ENCODE results near the gene ABTB2.

GRCh38 chr11:34329876-34330275 is 27.9 kb downstream of the ABTB2 start:
- TF ChIP-seq ZNF565 (CRISPR knock-in tag; conservative IDR thresholded peaks at IDR 0.05; ENCODE audit: low read depth) = no peak
- TF ChIP-seq TOX (CRISPR knock-in tag; IDR thresholded peaks at IDR 0.05; ENCODE audit: borderline replicate concordance) = no peak
- no peak for TF ChIP-seq TCF4 (CRISPR knock-in tag; IDR thresholded peaks at IDR 0.05; ENCODE audit: borderline replicate concordance)
- no peak for TF ChIP-seq CSDC2 (CRISPR knock-in tag; IDR thresholded peaks at IDR 0.05)

Data from SK-N-SH treated with all-trans-retinoic acid at 6 μM for 48 hours (cell line).